Natural killer cell (primary cell): Measurements from ENCODE around the gene CTTNBP2NL. TPM values are rescaled to one million over a fixed set of nuclear protein-coding genes. Genes with fewer than 3 reads are reported as not detected.

Source experiments
- ATAC-seq, 3 donors: fragments of 150-1000 bp in 2 of 3; fragments of 200-7000 bp in 1 of 3; cut with Tn5 transposase; 1 replicate in 1 of 3; 2 replicates in 2 of 3; pipeline ENCODE4 v1.10.0; 2021; ENCODE audit warnings: mild to moderate bottlenecking in 2 of 3, moderate library complexity in 2 of 3
- DNase-seq, 2 donors: peaks; one replicate each; pipeline versions ENCODE4 v3.0.0 to v3.0.0-alpha.2; 2013 to 2021; ENCODE audit warnings: mixed read lengths in 1 of 2
- H3K27ac ChIP-seq: one replicate; pipeline ENCODE4 v1.5.1; 2013; ENCODE audit warnings: mild to moderate bottlenecking, low read length
- H3K27me3 ChIP-seq: one replicate; pipeline ENCODE4 v1.6.1; 2013; ENCODE audit warnings: low read length; ENCODE audit not compliant: control insufficient read depth, insufficient read depth
- H3K36me3 ChIP-seq: one replicate; pipeline ENCODE4 v1.6.1; 2013; ENCODE audit warnings: low read length; ENCODE audit not compliant: control insufficient read depth, insufficient read depth
- H3K4me1 ChIP-seq: one replicate; pipeline ENCODE4 v1.6.1; 2013; ENCODE audit warnings: low read length; ENCODE audit not compliant: control insufficient read depth, insufficient read depth
- H3K4me3 ChIP-seq: one replicate; pipeline ENCODE4 v1.5.1; 2013; ENCODE audit warnings: low read length
- H3K9me3 ChIP-seq: one replicate; pipeline ENCODE4 v1.6.1; 2013; ENCODE audit warnings: low read length; ENCODE audit not compliant: control insufficient read depth, insufficient read depth
- H3K27ac Mint-ChIP-seq, 2 donors: one replicate each; pipeline ENCODE4 v1.8.0; 2022; ENCODE audit warnings: mild to moderate bottlenecking in 2 of 2, mixed read lengths in 2 of 2, moderate library complexity in 1 of 2
- H3K27me3 Mint-ChIP-seq, 2 donors: one replicate each; pipeline ENCODE4 v1.8.0; 2022; ENCODE audit warnings: low read depth in 2 of 2, mixed read lengths in 2 of 2
- H3K36me3 Mint-ChIP-seq: one replicate; pipeline ENCODE4 v1.8.0; 2022; ENCODE audit warnings: mixed read lengths
- H3K4me1 Mint-ChIP-seq, 2 donors: one replicate each; pipeline ENCODE4 v1.8.0; 2022; ENCODE audit warnings: mixed read lengths in 2 of 2
- H3K4me3 Mint-ChIP-seq: one replicate; pipeline ENCODE4 v1.8.0; 2022; ENCODE audit warnings: mild to moderate bottlenecking, moderate library complexity, mixed read lengths
- H3K9me3 Mint-ChIP-seq, 2 donors: one replicate each; pipeline ENCODE4 v1.8.0; 2022; ENCODE audit warnings: mixed read lengths in 2 of 2
- WGBS: methylation state at CpG from one replicate; pipeline ENCODE4 v1.1.7; 2013; ENCODE audit warnings: missing lambda C conversion rate; ENCODE audit not compliant: insufficient coverage; 5-methylcytosine and 5-hydroxymethylcytosine counted together
- intact Hi-C: fragments of 100-400 bp; cut with micrococcal nuclease; formaldehyde crosslinking; loops from one replicate; pipeline ENCODE4 v1.14.2; 2022
- total RNA-seq, 4 donors: library from RNA; stranded (reverse); fragments of 120-200 nt in 1 of 4; gene quantifications; one replicate each; pipeline versions ENCODE4 v1.2.3 to v1.2.4, GENCODE V29; 2013 to 2022
- TF ChIP-seq, protein P1 (sequence below): fragments of 200-600 bp; IDR thresholded peaks from one replicate; pipeline ENCODE4 v1.8.0; 2022; ENCODE audit warnings: antibody characterized with exemption

CTTNBP2NL gene
- total RNA-seq, 3 donors from 2014 or later (not counting 1 experiment from before 2014, with no cell fraction given), result 0.07 to 0.94 (median 0.15) TPM

- Histone ChIP-seq H3K36me3 (no peaks in the 10 kb centered on the region), H3K4me3 (no peak overlapping the region), H3K27me3 (peaks cover 2% of the 10 kb centered on the region), H3K9me3 (no peaks in the 10 kb centered on the region), H3K4me1 (no peaks in the 10 kb centered on the region), H3K27ac (no peak overlapping the region)
- ATAC-seq, result no peak
- no peak for DNase-seq
- TF ChIP-seq, protein P1, sequence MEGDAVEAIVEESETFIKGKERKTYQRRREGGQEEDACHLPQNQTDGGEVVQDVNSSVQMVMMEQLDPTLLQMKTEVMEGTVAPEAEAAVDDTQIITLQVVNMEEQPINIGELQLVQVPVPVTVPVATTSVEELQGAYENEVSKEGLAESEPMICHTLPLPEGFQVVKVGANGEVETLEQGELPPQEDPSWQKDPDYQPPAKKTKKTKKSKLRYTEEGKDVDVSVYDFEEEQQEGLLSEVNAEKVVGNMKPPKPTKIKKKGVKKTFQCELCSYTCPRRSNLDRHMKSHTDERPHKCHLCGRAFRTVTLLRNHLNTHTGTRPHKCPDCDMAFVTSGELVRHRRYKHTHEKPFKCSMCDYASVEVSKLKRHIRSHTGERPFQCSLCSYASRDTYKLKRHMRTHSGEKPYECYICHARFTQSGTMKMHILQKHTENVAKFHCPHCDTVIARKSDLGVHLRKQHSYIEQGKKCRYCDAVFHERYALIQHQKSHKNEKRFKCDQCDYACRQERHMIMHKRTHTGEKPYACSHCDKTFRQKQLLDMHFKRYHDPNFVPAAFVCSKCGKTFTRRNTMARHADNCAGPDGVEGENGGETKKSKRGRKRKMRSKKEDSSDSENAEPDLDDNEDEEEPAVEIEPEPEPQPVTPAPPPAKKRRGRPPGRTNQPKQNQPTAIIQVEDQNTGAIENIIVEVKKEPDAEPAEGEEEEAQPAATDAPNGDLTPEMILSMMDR, result no peak
- intact Hi-C loops, result no loop called here
- Mint-ChIP-seq H3K4me1 (no peaks in the 10 kb centered on the region), H3K27ac (no peak overlapping the region), H3K4me3 (no peak overlapping the region), H3K36me3 (no peaks in the 10 kb centered on the region), H3K9me3 (no peaks in the 10 kb centered on the region), H3K27me3 (peaks cover 4 to 7% of the 10 kb centered on the region in 2 donors)
- WGBS, result no CpG with 5 or more reads among the region's 1 CpG
Measured at GRCh38 chr1:112406771-112407170, 10.8 kb downstream of the CTTNBP2NL start.

DNA sequence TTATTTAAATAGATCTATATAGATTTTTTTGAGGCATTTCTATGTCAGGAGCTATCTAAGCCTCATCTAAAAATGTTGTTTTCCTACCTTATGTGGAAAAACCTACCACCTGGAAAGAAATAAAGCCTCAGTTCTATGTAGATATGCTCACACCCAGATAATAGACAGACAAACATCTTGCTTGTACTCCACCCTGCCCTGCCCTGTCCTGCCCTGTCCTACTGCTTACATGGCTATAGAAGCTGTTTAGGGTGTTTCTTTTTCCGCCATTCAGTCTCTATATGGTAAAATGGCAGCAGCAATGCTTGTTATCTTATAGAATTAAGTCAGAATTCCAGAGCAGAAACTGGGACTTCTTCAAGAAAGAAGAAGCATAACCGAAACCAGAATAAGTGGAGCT, 13.4 kb downstream of the CTTNBP2NL start:
- Histone ChIP-seq H3K27me3 (peaks cover 2% of the 10 kb centered on the region), H3K9me3 (no peaks in the 10 kb centered on the region), H3K36me3 (no peaks in the 10 kb centered on the region), H3K4me3 (no peak overlapping the region), H3K4me1 (no peaks in the 10 kb centered on the region), H3K27ac (no peak overlapping the region)
- WGBS, result 73% methylated on average over 1 of the region's 2 CpGs
- DNase-seq, result no peak
- H3K4me1 Mint-ChIP-seq, result no peaks in the 10 kb centered on the region
- H3K9me3 Mint-ChIP-seq, result no peaks in the 10 kb centered on the region
- no peak overlapping the region for H3K27ac Mint-ChIP-seq
- intact Hi-C loops, result no loop called here
- no peaks in the 10 kb centered on the region for H3K36me3 Mint-ChIP-seq
- TF ChIP-seq, protein P1, result no peak
- H3K4me3 Mint-ChIP-seq, result no peak overlapping the region
- ATAC-seq, result no peak
- H3K27me3 Mint-ChIP-seq, result peaks cover 0 to 8% of the 10 kb centered on the region in 2 donors

- WGBS, result 77% methylated on average over 2 of the region's 2 CpGs
- DNase-seq, result no peak
- peaks cover 2% of the 10 kb centered on the region for H3K27me3 ChIP-seq
Measured at GRCh38 chr1:112410673-112411072, 14.7 kb downstream of the CTTNBP2NL start.

DNA sequence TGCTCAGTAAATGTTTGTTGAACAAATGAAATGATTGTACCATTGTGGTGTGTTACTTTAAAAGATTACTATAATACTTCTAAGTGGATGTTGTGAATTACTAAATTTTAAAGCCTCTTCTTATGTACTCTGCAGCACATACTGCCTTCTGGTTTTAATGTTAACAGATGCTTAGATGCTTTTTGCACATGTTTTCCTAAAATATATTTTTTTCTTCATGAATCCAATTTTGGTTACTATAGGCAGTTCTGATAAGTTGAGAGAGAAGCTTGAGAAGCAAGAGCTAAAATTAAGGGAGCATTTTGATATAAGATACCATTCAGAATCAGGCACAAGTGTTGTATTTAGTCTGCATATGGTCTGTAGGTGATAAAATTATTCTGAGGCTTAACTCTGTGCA, 21.3 kb downstream of the CTTNBP2NL start:
- intact Hi-C loops, result no loop called here
- no peak overlapping the region for H3K27ac Mint-ChIP-seq
- H3K27ac ChIP-seq, result no peak overlapping the region
- H3K9me3 Mint-ChIP-seq, result no peaks in the 10 kb centered on the region
- H3K36me3 ChIP-seq, result no peaks in the 10 kb centered on the region
- TF ChIP-seq, protein P1, result no peak
- no peaks in the 10 kb centered on the region for H3K4me1 ChIP-seq
- H3K27me3 ChIP-seq, result no peaks in the 10 kb centered on the region
- no peak for ATAC-seq
- H3K36me3 Mint-ChIP-seq, result no peaks in the 10 kb centered on the region
- no peak for DNase-seq
- H3K4me1 Mint-ChIP-seq, result no peaks in the 10 kb centered on the region
- no peaks in the 10 kb centered on the region for H3K9me3 ChIP-seq
- no peak overlapping the region for H3K4me3 ChIP-seq
- H3K4me3 Mint-ChIP-seq, result no peak overlapping the region
- peaks cover 12 to 24% of the 10 kb centered on the region in 2 donors for H3K27me3 Mint-ChIP-seq

More at GRCh38 chr1:112410673-112411072, 14.7 kb downstream of the CTTNBP2NL start:
- H3K4me3 ChIP-seq, result no peak overlapping the region
- TF ChIP-seq, protein P1, result no peak
- H3K36me3 ChIP-seq, result no peaks in the 10 kb centered on the region
- H3K4me1 ChIP-seq, result no peaks in the 10 kb centered on the region
- no peak overlapping the region for H3K27ac ChIP-seq
- Mint-ChIP-seq H3K9me3 (no peaks in the 10 kb centered on the region), H3K4me1 (no peaks in the 10 kb centered on the region), H3K4me3 (no peak overlapping the region), H3K27ac (no peak overlapping the region), H3K27me3 (peaks cover 0 to 8% of the 10 kb centered on the region in 2 donors), H3K36me3 (no peaks in the 10 kb centered on the region)
- ATAC-seq, result no peak
- no peaks in the 10 kb centered on the region for H3K9me3 ChIP-seq
- intact Hi-C loops, result no loop called here
